ENCODE data around the gene WDR46.

Gene WDR46, protein sequence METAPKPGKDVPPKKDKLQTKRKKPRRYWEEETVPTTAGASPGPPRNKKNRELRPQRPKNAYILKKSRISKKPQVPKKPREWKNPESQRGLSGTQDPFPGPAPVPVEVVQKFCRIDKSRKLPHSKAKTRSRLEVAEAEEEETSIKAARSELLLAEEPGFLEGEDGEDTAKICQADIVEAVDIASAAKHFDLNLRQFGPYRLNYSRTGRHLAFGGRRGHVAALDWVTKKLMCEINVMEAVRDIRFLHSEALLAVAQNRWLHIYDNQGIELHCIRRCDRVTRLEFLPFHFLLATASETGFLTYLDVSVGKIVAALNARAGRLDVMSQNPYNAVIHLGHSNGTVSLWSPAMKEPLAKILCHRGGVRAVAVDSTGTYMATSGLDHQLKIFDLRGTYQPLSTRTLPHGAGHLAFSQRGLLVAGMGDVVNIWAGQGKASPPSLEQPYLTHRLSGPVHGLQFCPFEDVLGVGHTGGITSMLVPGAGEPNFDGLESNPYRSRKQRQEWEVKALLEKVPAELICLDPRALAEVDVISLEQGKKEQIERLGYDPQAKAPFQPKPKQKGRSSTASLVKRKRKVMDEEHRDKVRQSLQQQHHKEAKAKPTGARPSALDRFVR

DNA sequence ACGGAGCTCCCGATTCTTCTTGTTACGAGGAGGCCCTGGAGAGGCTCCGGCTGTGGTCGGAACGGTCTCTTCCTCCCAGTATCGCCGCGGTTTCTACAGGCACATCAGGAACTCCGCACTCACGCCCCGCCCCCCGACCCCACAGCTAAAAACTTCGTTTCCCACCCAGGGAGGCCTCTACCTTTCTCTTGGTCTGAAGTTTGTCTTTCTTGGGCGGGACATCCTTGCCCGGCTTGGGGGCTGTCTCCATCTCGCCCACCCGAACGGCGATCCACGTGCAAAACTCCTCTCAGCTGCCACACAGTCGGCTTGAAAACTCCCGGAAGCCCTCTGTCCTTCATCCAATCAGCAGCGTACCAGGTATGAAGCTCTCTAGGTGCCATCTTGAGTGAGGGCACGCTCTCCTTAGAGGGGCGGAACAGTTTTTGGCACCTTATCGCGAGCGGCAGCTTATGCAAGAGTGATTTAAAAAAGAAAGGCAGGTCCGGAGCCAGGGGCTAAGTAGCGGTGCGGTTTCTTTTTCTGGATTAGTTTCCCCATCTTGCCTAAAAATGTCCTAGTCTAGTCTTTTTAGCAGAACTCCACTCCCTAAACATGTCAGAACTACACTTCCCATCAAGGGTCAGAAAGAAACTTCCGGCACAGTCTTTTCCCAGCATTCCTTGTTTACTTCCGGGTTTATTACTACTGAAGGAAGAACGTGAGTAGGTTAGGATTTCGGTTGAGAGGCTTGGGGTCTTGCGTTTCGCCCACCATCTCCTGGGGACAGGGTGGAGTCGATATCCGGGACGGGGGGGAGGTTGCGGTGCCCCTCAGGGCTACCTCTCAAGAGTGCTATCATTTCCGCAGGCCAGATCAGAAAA, at the start of gene WDR46, which contains the start of gene PFDN6:
TSS of gene WDR46 (minus strand) at position 319 of the 863 bp plus-strand sequence. CDS start at position 250, 69 bp downstream.
TSS of gene PFDN6 (plus strand) at position 681 of the 863 bp plus-strand sequence. CDS start 256 bp downstream, outside the sequence.
- peak in 1 of 2 donors; percentile 59 for DNase-seq (ENCODE audit: low read depth in 2 of 2, low spot score in 1 of 2)

DNA sequence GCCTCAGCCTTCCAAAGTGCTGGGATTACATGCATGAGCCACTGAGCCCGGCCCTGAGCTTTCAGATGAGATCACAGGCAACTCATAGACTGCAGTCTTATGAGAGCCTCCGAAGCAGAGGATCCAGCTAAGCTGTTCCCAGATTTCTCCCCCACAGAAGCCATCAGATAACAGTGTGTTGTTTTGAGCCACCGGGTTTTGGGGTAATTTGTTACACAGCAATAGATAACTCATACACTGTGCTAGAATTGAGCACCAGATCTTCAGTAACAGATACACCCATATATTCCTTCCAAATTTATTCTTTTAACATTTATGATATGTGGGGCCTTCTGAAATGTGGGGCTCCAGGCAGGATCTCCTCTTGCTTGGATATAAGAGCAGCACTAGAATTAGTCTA, 47.5 kb upstream of the WDR46 start:
- no peak for DNase-seq (ENCODE audit: low read depth in 2 of 2, low spot score in 1 of 2)

DNA sequence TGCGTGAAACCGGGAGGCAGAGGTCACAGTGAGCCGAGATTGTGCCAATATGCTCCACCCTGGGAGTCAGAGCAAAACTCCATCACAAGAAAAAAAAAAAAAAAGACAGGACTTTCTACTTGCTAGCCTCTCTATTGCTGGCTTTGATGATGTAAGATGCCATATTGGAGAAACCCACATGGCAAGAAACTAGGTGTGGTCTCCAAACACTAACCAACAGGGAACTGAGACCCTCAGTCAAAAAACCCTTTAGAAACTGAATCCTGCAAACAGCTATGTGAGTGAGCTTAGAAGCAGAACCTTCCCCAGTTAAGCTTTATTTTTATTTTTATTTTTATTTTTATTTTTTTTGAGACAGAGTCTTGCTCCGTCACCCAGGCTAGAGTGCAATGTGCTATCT, 46.9 kb upstream of the WDR46 start:
- DNase-seq (ENCODE audit: low read depth in 2 of 2, low spot score in 1 of 2): no peak

DNA sequence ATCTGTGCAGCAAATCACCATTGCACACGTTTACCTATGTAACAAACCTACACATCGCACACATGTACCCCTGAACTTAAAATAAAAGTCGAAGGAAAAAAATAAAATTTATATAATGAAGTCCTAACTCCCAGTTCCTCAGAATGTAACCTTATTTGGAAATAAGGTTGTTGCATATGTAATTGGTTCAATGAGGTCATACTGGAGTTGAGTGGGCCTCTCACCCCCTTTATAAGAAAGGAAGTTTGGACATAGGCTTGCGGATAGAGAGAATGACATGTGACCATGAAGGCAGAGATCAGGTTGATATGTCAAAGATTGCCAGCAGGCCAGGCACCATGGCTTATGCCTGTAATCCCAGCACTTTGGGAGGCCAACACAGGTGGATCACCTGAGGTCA, 44.6 kb upstream of the WDR46 start:
- no peak for DNase-seq (ENCODE audit: low read depth in 2 of 2, low spot score in 1 of 2)

DNA sequence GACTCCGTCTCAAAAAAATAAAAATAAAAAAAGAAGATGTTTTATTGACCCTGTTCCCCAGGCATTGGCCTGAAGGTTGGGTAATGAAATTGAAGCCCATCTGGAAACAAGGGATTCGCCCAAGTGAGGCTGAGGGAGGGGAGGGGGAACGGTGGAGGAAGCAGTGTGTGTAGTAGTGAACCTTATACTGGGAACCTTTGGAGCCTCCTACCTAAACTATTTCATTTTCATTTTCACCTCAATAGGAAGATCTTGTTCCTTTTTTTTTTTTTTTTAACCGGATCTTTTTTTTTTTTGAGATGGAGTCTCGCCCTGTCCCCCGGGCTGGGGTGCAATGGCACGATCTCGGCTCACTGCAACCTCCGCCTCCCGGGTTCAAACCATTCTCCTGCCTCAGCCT, 41.7 kb upstream of the WDR46 start:
- no peak for DNase-seq (ENCODE audit: low read depth in 2 of 2, low spot score in 1 of 2)

DNA sequence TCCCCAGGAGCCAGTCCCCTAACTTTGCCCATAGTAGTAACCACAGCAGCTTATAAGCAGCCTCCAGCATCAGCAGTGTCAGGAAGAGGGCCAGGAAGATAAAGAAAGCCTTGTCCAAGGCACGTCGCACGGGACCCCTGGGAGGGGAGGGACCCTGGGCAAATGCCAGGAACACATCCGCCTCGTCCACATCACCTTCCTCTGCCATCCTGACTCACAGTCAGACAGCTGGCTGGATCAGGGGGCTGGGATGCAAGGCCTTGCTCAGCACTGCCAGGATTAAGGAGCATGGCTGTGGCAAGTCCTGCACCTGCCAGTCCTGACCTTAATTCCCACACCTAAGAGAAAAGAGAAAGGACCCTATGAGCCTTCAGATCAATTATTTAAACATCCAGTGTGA, 40.0 kb upstream of the WDR46 start:
- DNase-seq (ENCODE audit: low read depth in 2 of 2, low spot score in 1 of 2): no peak

DNA sequence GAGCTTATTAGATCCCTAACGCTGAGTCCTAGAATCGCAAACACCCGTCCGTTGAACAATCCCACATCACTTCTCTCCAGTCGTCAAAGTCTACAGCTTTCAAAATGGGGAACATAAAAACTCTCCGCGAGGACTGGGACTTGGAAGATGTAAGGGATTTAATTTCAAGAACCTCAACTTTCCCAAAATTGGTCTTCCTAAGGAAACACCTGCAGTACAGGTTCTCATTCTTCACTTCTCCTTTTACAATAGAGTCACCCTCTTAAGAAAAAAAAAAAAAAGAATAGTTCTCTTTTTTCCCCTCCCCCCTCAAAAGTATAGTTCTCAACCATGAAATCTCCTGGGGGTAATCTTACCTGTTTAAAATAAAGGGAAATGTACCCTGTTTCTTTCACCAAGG, 35.1 kb upstream of the WDR46 start:
- DNase-seq (ENCODE audit: low read depth in 2 of 2, low spot score in 1 of 2): no peak

DNA sequence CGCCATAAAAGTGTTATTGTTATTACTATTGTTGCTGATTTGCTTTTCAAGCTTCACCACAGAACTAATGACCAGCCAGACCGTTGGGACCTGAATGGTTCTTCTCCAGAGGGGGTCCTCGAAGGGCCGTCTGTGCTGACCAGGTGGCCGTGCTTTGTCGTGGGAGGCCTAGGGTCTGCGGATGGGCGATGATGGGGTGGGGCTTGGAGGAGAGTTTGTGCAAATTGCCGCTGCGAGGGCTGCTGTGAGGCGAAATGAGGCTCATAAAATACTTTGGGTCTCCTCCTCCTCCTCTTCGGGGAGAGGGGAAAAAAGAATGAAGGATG, 34.5 kb upstream of the WDR46 start:
- DNase-seq (ENCODE audit: low read depth in 2 of 2, low spot score in 1 of 2): no peak

DNA sequence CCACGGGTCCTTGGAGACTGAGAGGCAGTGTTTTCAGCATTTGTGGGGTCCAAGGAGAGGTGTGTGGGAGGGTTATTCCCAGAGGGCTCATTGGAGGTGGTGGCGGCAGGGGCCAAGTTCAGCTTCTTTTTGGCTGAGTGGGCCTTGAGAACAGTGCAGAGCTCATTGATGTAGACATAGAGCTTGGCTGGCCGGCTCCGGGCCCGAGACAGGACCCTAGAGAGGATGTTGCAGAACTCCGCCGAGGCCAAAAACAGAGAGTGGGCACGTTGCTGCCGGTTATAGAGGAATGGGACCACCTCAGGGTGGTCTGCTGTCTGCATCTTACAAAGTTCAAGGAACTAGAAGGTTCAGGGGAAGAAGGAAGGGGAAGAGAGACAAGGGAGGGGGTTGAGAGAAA, 32.2 kb upstream of the WDR46 start:
- DNase-seq (ENCODE audit: low read depth in 2 of 2, low spot score in 1 of 2): no peak

DNA sequence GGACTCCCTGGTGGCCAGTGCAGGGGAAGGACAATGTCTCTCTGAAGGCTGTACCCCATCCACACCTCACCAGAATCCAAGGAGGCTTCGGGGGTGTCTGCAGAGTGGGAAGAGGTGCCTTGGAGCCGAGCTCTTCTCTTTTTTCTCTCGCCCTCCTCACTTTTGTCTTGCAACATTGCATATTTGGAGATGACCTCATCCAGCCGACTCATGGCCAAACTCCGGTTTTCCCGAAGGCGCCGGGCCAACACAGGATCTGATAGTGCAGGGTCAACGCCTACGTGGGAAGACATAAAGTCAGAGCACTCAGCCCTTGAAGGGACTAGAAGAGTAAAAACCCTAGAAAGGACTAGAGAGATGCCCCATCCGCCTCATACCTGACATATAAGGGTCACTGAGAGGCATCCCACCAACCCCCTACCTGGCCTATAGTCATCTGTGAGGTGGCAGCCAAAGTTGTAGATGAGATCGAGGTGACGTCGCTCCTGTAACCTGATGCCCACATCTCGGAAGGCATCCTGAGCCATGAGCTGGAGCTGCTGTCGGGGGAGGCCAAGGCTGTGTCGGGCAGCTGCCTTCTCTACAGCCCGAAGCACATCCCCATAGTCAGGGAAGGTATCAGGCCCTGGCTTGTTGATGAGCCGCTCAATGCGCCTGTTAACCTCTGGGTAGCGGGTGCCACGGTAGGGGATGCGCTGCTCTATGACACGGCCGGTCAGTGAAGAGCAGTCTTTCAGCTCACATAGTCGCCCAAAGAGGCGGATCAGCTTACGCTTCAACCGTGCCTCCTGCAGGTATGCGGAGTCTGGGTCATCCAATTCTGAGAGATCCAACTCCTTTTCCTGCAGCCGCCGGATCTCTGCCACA, 31.5 kb upstream of the WDR46 start:
- DNase-seq (ENCODE audit: low read depth in 2 of 2, low spot score in 1 of 2): no peak

DNA sequence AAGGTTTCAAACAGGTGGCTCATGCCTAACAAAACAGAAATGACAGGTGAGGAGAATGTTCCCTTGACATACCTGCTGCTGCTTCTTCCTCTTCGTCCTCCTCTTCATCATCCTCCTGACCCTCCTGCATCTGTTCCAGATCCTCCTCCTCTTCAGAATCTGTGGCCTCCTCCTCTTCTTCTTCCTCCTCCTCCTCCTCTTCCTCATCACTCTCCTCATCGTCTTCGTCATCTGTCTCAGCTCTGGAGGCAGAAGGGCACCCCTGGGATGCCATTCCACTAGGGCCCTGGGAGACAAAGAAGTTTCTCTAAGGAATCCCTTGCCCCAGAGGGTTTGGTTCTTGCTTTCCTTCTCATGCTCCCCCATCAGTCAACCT, 30.9 kb upstream of the WDR46 start:
- DNase-seq (ENCODE audit: low read depth in 2 of 2, low spot score in 1 of 2): no peak

DNA sequence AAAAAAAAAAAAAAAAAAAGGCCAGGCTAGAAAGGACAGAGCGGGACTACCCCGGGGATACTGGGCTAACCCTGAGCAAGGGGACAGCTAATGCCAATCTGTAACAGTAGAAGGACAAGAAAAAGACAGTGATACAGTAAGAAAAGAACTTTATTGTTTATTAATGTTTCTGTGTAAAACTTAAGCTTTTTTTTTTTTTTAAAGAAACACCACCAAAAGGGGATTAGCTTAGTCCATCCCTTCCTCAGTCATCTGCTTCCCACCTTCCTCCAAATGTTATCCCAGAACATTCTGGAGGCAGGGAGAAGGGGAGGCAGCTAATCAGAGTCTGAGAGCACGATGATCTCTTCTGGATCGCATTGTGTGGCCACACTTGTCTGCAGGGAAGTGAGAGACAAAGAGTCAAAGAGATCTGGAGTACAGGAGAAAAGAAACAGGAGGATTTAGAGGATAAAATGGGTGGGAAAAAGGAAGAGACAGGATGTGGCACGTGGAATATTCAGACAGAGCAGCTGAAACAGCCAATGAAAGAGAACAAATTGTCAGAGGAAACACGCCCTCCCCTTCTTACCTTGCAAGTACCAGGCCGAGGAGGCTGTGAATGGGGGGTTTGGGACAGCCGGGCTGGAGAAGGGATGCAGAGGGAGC, 29.5 kb upstream of the WDR46 start:
- no peak for DNase-seq (ENCODE audit: low read depth in 2 of 2, low spot score in 1 of 2)

DNA sequence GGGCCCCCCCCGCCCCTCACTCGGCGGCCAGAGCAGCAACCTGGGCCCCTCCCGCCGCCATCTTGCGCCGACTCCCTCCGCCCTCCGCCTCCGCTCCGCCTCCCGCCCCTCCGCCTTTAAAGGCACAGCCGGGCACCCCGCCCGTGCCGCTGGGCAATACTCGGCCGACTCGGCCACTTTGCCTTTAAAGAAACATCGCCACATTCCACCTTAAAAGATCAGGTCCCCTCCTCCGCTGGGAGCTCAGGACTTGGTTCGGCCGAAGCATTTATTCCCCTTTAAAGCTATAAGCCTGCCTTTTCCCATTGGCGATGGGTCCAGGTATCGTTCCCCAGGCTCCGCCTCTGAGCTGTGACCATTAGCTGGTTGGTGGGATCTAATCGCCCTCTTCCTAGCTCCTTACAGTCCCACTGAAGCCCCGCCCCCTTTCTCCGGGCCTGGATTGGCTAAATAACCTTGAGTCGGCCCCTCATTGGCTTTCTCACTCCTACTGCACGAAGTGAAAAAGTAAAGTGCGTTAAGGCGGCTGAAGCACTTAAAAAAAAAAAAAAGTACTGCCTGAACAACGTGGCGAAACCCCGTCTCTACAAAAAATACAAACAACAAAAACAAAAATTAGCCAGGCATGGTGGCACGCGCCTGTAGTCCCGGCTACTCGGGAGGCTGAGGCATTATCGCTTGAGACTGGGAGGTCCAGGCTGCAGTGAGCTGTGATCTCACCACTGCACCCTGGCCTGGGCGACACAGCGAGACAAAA, 28.8 kb upstream of the WDR46 start, which contains the start of gene ZBTB22:
TSS of gene ZBTB22 (minus strand) at position 76 of the 757 bp plus-strand sequence. CDS start 828 bp downstream, outside the sequence.
- DNase-seq (ENCODE audit: low read depth in 2 of 2, low spot score in 1 of 2): peak; percentile 90 to 96

DNA sequence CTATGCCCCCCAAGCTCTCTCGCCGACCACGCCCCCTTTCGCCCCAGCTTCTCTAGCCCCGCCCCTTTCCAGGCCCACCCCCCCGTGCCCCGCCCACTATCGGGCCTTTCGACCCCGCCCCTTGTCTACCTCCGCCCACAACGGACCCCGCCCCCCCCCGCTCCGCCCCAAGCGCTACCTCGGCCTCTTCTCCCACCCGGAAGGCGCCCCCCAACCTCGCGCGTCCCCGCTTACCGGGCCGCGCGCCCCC, 28.3 kb upstream of the WDR46 start:
- peak in 1 of 2 donors; percentile 53 for DNase-seq (ENCODE audit: low read depth in 2 of 2, low spot score in 1 of 2)

DNA sequence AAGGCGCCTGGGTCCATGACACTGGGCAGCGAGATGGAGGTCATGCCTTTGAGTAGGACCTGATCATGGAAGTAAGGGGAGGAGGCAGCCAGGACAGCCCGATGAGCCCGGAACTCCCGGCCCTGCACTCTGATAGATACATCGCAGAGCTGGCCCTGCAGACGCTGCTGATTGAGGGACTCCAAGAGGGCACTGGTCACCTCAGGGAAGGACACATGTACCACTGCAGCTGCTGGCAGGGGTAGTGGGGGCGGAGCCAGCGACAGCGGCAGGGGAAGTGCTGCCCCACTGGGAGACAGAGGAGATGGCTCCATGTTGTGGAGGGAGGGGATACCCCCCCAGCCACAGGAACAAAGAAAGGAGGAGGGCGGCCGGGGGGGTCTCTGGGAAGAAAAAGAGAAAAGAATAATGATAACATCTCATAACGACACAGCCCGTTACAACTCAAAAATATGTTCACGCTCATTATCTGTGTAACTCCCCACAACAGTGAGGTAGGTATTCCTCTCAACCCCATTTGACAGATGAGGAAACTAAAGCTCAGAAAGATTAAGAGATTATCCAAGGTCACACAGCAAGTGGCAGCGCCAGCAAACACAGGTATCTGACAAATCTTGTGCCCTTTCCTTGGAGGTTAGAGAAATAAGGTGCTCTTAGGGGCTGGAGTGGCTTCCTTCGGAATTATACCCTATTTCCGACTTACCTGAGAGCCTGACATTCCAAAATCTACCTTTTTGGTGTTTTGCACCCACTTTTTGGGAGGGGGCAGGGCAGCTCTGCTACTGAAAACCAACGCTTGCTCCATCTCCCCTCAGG, 27.8 kb upstream of the WDR46 start:
- no peak for DNase-seq (ENCODE audit: low read depth in 2 of 2, low spot score in 1 of 2)

DNA sequence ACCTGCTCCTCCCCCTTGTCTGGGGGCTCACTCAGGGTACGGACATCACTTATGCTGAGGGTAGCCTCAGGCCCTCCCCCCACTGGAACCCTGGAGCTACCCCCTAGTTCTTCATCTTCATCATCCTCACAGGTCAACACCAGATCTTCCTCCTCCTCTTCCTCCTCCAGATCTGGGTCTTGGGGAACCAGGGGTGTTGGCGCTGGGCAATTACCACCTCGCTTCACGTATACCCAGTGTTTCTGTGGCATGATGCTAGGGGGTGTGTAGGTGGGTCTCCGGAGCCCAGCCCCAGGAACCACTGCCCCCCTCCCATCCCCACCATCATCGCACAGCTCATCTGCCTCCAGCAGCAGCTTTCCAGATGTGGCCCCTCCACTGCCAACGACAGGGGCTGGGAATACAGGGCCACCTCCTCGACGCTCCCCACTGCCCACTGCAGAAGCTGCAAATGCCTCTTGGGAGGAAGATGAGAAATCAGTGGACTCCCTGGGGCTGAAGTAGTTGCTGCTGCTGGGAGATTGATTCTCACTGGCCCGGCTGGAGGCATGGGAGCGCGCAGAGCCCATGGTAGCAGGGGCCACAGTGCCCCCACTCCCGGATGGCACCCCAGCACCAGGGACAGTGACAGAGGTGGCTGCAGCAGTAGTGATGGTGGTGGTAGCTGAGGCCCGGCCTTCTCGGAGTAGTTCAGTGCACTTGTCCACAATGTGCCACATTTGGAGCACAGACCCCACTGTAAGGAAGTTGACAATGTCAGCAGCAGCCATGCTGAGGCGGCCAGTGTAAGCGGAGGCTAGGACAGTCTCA, 27.0 kb upstream of the WDR46 start:
- no peak for DNase-seq (ENCODE audit: low read depth in 2 of 2, low spot score in 1 of 2)

DNA sequence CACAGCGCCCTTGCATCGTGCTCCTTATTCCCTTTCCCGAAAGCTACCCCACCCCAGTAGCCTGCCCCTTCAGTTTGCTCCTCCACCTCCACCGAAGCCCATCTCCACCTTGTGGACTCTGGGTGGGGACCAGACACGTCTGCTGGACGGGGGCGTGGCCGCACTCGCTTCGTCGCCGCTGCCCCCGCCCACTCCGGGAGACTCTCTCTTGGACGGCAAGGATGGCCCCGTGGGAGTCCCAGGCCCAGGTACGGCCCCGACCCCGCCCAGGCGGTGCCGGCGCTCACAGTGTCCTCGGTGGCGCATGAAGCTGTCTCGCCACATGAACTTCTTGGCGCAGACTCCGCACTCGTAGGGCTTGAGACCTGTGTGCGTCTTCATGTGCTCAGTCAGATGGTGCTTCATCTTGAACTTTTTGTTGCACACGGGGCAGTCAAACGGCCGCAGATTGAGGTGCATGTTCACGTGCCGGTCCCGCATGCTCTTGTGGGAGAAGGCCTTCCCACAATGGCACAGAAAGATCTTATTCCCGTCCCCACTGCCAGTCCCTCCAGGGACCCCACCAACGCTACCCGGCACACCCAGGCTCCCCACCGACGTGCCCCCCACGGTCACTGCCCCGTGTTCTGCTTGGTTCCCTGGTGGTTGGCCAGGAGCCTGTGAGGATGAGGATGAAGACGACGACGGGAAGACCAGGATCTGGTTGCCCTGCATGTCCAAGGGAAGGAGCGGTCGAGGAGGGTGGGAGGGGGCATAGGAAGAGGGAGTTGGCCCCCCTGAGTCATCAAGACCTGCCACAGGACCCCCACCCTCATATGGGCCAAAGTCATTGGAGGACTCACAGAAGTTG, 26.1 kb upstream of the WDR46 start:
- no peak for DNase-seq (ENCODE audit: low read depth in 2 of 2, low spot score in 1 of 2)

Data from stimulated activated CD8-positive, alpha-beta memory T cell treated with anti-CD3 and anti-CD28 coated beads, Interleukin-4, amount 100 ng/mL, for 1 hour (primary cell).